Adrenal gland (tissue), 5 donors: ENCODE data around the gene PPTC7.

ENCODE experiments used
- POLR2A ChIP-seq, 2 donors: fragments of 450-650 bp; IDR thresholded peaks; one replicate each; pipeline ENCODE4 v1.6.1; 2017; ENCODE audit warnings: antibody characterized with exemption in 2 of 2, mild to moderate bottlenecking in 2 of 2, moderate library complexity in 1 of 2
- TF ChIP-seq, protein P1 (sequence below), 6 experiments: fragments of 450-650 bp in 4 of 6; fragments of 200-600 bp in 2 of 6; sonication (generic) in 1 of 6; IDR thresholded peaks; 1 replicate in 5 of 6; 2 replicates in 1 of 6; pipeline versions ENCODE4 v1.5.1 to v1.8.0; 2016 to 2021; ENCODE audit warnings: antibody characterized with exemption in 6 of 6, mild to moderate bottlenecking in 2 of 6, moderate library complexity in 1 of 6
- donor health status: DM: no; HTN: no; CAD: no.

DNA sequence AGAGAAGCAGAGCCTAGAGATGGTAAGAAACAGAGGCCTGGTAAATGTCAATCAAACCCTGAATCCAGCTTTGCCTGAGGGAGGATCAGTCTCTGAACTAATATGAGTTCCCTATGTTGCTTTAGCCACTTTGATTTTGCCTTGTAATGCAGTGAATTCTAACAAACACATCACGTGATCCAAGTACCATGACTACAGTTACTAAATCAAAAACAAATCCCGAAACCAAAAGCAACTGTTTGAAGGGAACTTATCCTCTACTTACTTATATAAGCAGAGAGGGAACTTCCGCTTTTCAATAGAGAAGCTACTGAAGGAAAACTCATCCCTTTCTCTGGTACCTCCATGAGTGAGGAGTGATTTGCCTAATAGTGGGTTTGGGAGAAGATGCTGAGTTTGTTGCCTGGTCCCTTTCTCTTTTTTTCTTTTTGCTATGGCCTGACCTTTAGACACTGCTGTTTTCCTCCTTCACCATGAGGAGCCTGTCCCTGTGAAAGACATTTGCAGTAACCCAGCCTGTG, 7.7 kb upstream of the PPTC7 start:
- TF ChIP-seq, protein P1, sequence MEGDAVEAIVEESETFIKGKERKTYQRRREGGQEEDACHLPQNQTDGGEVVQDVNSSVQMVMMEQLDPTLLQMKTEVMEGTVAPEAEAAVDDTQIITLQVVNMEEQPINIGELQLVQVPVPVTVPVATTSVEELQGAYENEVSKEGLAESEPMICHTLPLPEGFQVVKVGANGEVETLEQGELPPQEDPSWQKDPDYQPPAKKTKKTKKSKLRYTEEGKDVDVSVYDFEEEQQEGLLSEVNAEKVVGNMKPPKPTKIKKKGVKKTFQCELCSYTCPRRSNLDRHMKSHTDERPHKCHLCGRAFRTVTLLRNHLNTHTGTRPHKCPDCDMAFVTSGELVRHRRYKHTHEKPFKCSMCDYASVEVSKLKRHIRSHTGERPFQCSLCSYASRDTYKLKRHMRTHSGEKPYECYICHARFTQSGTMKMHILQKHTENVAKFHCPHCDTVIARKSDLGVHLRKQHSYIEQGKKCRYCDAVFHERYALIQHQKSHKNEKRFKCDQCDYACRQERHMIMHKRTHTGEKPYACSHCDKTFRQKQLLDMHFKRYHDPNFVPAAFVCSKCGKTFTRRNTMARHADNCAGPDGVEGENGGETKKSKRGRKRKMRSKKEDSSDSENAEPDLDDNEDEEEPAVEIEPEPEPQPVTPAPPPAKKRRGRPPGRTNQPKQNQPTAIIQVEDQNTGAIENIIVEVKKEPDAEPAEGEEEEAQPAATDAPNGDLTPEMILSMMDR (IDR thresholded peaks at IDR 0.05) = no peak
- TF ChIP-seq POLR2A (IDR thresholded peaks at IDR 0.05) = peak in 1 of 2 donors; percentile 15
